22Rv1 (cell line): ENCODE results near the gene FHIT.

Experiments
- ZFX ChIP-seq: fragments of 450-650 bp; IDR thresholded peaks from 2 replicates; pipeline ENCODE4 v1.6.1; 2017; ENCODE audit warnings: antibody characterized with exemption, borderline replicate concordance
- TF ChIP-seq, protein P1 (sequence below): fragments of 450-650 bp; IDR thresholded peaks from 2 replicates; pipeline ENCODE4 v1.5.1; 2017; ENCODE audit warnings: mild to moderate bottlenecking

DNA sequence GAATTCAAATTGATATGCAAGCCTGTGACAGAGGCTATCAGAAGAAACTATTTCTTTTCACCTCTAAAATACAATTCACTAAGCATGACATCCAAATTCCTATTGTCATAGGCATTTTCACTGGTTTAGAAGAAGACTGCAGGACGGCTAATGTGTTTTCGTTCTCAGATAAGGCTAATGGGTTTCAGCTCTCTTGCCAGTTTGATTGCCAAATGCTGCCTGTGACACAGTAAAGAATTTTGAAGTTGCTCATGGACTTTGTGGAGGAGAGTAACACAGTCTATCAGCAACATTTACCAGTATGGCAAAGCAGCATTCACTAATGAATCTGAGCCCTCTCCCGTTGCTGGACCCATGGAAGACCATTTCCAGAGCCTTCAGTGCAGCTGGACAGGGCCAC, 948.1 kb downstream of the FHIT start:
- TF ChIP-seq, protein P1, sequence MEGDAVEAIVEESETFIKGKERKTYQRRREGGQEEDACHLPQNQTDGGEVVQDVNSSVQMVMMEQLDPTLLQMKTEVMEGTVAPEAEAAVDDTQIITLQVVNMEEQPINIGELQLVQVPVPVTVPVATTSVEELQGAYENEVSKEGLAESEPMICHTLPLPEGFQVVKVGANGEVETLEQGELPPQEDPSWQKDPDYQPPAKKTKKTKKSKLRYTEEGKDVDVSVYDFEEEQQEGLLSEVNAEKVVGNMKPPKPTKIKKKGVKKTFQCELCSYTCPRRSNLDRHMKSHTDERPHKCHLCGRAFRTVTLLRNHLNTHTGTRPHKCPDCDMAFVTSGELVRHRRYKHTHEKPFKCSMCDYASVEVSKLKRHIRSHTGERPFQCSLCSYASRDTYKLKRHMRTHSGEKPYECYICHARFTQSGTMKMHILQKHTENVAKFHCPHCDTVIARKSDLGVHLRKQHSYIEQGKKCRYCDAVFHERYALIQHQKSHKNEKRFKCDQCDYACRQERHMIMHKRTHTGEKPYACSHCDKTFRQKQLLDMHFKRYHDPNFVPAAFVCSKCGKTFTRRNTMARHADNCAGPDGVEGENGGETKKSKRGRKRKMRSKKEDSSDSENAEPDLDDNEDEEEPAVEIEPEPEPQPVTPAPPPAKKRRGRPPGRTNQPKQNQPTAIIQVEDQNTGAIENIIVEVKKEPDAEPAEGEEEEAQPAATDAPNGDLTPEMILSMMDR = no peak
- no peak for TF ChIP-seq ZFX
